ENCODE results near the gene RANBP2.
A peak's percentile ranks its signal among the peaks of the same experiment; 100 is the strongest.
"Not testable (repeated sequence)": the region's sequence is repeated elsewhere in the genome, so short reads cannot be mapped to it uniquely, and the experiment has no call there.

Gene RANBP2

DNA sequence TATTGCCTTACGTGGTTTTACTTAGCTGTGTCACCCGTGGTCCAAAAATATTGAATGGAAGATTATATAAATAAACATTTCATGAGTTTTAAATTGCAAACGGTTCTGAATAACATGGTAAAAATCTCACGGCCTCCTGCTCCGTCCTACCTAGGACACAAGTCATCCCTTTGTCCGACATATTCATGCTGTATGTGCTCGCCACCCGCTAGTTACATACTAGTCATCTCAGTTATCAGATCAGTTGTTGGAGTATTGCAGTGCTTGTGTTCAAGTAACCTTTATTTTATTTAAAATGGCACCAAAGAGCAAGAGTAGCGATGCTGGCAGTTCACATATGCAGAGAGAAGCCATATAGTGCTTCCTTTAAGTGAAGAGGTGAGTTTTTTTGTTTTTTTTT, 6.8 kb downstream of the RANBP2 start:
- H3K27me3 Mint-ChIP-seq, H3K4me3 Mint-ChIP-seq, H3K9me3 Mint-ChIP-seq, H3K27ac Mint-ChIP-seq: not testable (repeated sequence)
- Mint-ChIP-seq H3K36me3 (ENCODE audit: low read depth) (peaks cover 13% of the 10 kb centered on the region), H3K4me1 (ENCODE audit: low read depth) (peaks cover 52% of the 10 kb centered on the region)

DNA sequence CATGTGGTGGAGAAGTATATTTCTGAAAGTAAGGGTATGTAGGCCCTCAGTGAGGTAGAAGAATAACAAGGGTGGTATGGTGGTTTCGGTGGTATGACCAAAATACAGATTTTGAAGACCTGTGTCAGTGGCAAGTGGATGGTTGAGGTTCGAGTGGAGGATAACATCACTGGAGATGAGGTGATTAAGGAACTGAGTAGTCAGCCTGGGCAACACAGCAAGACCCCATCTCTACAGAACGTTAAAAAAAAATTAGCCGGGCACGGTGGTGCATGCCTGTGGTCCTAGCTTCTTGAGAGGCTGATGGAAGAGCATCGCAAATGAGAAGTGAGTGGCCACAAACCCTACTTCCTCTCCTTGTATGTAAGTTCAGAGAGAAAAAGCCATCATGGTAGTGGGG, 15.4 kb downstream of the RANBP2 start:
- H3K36me3 Mint-ChIP-seq (ENCODE audit: low read depth): peaks cover 22% of the 10 kb centered on the region

DNA sequence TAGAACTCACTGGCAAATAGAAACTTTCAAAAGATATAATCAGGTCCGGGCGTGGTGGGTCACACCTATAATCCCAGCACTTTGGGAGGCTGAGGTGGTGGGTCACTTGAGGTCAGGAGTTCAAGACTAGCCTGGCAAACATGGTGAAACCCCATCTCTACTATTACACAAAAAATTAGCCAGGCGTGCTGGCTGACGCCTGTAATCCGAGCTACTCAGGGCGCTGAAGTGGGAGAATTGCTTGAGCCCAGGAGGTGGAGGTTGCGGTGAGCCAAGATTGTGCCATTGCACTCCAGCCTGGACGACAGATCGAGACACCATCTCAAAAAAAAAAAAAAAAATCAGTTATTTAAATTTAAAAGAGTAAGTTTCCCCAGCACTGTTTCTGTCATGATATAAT, 38.7 kb downstream of the RANBP2 start:
- H3K4me1 Mint-ChIP-seq (ENCODE audit: low read depth); H3K27me3 Mint-ChIP-seq; H3K9me3 Mint-ChIP-seq; H3K27ac Mint-ChIP-seq; H3K4me3 Mint-ChIP-seq: not testable (repeated sequence)
- peaks cover 49% of the 10 kb centered on the region for H3K36me3 Mint-ChIP-seq (ENCODE audit: low read depth)

More for the DNA sequence above, 15.4 kb downstream of the RANBP2 start:
- H3K4me3 Mint-ChIP-seq; H3K4me1 Mint-ChIP-seq (ENCODE audit: low read depth); H3K9me3 Mint-ChIP-seq; H3K27me3 Mint-ChIP-seq: not testable (repeated sequence)
- H3K27ac Mint-ChIP-seq: peak overlapping the region; percentile 37

DNA sequence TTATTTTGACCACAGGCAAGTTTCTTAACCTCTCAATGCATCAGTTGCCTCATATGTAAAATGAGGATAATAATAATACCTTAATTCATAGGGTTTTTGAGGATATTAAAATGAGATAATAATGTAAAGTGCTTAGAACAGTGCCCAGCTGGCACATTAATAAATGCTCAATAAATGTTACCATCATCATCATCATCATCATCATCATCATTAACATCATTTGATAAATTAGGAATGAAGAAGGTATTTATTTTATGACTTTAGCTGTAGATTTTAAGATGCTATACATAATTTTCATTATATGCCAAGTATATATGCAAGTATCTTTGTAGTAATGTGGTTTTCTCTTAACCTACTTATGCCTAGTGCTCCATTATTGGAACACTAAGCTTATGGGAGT, 43.3 kb downstream of the RANBP2 start:
- H3K27ac Mint-ChIP-seq; H3K4me3 Mint-ChIP-seq; H3K9me3 Mint-ChIP-seq; H3K27me3 Mint-ChIP-seq; H3K4me1 Mint-ChIP-seq (ENCODE audit: low read depth): not testable (repeated sequence)
- H3K36me3 Mint-ChIP-seq (ENCODE audit: low read depth): peaks cover 69% of the 10 kb centered on the region

GRCh38 chr2:108766671-108767070, 47.4 kb downstream of the RANBP2 start:
- not testable (repeated sequence) for H3K4me3 Mint-ChIP-seq

GRCh38 chr2:108767859-108768258, 48.6 kb downstream of the RANBP2 start:
- not testable (repeated sequence) for H3K4me1 Mint-ChIP-seq (ENCODE audit: low read depth); H3K9me3 Mint-ChIP-seq; H3K4me3 Mint-ChIP-seq; H3K27me3 Mint-ChIP-seq
- Mint-ChIP-seq H3K36me3 (ENCODE audit: low read depth) (peaks cover 70% of the 10 kb centered on the region), H3K27ac (peak overlapping the region; percentile 28)

More at GRCh38 chr2:108766671-108767070, 47.4 kb downstream of the RANBP2 start:
- H3K9me3 Mint-ChIP-seq; H3K27me3 Mint-ChIP-seq; H3K27ac Mint-ChIP-seq; H3K4me1 Mint-ChIP-seq (ENCODE audit: low read depth): not testable (repeated sequence)
- H3K36me3 Mint-ChIP-seq (ENCODE audit: low read depth): peaks cover 63% of the 10 kb centered on the region

- Mint-ChIP-seq H3K4me1 (ENCODE audit: low read depth) (no peaks in the 10 kb centered on the region), H3K9me3 (no peaks in the 10 kb centered on the region), H3K27ac (no peak overlapping the region), H3K36me3 (ENCODE audit: low read depth) (peaks cover 70% of the 10 kb centered on the region), H3K27me3 (no peaks in the 10 kb centered on the region), H3K4me3 (no peak overlapping the region)
These were observed 57.2 kb downstream of the RANBP2 start for GRCh38 chr2:108776475-108776874.

GRCh38 chr2:108778857-108779256, 59.6 kb downstream of the RANBP2 start:
- Mint-ChIP-seq H3K9me3 (no peaks in the 10 kb centered on the region), H3K27me3 (no peaks in the 10 kb centered on the region), H3K27ac (no peak overlapping the region), H3K36me3 (ENCODE audit: low read depth) (peaks cover 68% of the 10 kb centered on the region), H3K4me1 (ENCODE audit: low read depth) (no peaks in the 10 kb centered on the region), H3K4me3 (no peak overlapping the region)

DNA sequence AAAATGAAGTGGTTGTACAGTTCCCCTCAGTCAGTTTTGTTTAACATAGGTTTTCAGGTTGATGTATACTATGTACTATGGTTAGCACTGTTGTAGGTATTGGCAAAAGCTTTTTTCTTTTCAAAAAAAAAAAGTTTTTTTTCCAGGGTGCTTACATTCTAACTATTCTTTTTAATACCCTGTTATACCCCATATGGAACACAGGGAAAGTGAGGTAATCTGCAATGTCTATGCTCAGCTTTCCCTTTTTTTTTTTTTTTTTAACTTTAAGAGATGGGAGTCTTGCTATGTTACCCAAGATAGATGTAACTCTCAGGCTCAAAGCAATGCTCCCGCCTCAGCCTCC, 66.7 kb downstream of the RANBP2 start:
- Mint-ChIP-seq H3K4me3 (peak overlapping the region; percentile 98), H3K27me3 (no peaks in the 10 kb centered on the region), H3K36me3 (ENCODE audit: low read depth) (peaks cover 43% of the 10 kb centered on the region), H3K9me3 (no peaks in the 10 kb centered on the region), H3K27ac (peak overlapping the region; percentile 93), H3K4me1 (ENCODE audit: low read depth) (peaks cover 24% of the 10 kb centered on the region)

DNA sequence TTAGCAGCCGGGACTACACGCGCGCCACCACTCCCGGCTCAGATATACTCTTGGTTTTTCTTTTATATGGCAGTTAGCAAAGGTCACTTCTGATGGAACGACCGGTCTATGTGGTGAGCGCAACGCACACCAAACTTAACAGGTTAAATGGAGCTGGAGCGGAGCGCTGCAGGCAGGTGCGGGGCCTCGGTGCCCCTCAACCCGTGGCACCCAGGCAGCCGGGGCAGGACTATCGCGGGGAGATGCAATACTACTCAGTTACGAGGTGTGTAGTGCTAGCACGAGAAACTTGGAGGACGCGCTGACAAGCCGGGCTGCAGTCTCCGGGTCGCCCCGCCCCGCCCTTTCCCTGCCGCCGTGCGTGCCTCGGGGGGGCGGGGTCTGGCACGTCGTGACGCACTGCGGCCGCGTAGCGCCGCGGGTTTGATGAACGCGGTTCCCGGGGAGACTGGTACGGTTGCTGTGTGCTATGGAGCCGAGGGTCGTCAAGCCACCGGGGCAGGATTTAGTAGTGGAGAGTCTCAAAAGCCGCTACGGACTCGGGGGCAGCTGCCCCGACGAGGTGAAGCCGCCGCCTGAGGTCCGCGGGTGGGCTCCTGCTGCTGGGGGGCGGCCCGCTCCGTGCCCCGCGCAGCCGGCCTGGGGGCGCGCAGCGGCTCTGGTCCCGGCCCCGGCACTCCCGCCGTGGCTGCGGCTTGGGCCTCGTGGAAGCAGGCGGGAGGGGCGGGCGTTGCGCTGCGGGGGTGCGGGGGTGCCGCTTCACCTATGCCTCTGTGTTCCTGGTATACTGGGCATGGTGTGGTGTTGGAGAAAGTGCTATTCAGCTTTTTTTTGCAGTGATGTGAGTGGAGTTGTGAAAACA, 67.3 kb downstream of the RANBP2 start, which contains the start of gene CCDC138:
TSS of gene CCDC138 (plus strand) at position 418 of the 862 bp plus-strand sequence. CDS start at position 470, 52 bp downstream.
- Mint-ChIP-seq H3K4me3 (peak within 1 kb of the TSS; percentile 98), H3K4me1 (ENCODE audit: low read depth) (peaks cover 24% of the 10 kb centered on the region), H3K27ac (peak within 1 kb of the TSS; percentile 93), H3K27me3 (no peaks in the 10 kb centered on the region), H3K36me3 (ENCODE audit: low read depth) (peaks cover 47% of the 10 kb centered on the region), H3K9me3 (no peaks in the 10 kb centered on the region)

DNA sequence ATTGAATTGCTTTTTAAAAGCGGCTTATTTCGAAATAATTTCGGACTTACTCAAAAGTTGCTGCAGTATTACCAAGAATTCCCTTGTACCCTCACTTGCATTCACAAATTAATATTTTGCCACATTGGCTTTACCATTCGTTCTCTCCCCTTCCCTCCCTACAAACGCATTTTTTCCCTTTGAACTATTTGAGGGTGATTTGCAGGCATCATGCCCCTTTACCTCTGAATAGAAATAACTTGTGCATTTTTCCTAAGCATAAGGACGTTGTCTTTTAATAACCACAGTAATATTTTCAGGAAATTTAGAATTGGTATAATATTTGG, 67.9 kb downstream of the RANBP2 start:
- H3K4me3 Mint-ChIP-seq: peak overlapping the region; percentile 98
- H3K9me3 Mint-ChIP-seq: no peaks in the 10 kb centered on the region
- peaks cover 24% of the 10 kb centered on the region for H3K4me1 Mint-ChIP-seq (ENCODE audit: low read depth)
- H3K27ac Mint-ChIP-seq: peak overlapping the region; percentile 82
- peaks cover 47% of the 10 kb centered on the region for H3K36me3 Mint-ChIP-seq (ENCODE audit: low read depth)
- no peaks in the 10 kb centered on the region for H3K27me3 Mint-ChIP-seq

DNA sequence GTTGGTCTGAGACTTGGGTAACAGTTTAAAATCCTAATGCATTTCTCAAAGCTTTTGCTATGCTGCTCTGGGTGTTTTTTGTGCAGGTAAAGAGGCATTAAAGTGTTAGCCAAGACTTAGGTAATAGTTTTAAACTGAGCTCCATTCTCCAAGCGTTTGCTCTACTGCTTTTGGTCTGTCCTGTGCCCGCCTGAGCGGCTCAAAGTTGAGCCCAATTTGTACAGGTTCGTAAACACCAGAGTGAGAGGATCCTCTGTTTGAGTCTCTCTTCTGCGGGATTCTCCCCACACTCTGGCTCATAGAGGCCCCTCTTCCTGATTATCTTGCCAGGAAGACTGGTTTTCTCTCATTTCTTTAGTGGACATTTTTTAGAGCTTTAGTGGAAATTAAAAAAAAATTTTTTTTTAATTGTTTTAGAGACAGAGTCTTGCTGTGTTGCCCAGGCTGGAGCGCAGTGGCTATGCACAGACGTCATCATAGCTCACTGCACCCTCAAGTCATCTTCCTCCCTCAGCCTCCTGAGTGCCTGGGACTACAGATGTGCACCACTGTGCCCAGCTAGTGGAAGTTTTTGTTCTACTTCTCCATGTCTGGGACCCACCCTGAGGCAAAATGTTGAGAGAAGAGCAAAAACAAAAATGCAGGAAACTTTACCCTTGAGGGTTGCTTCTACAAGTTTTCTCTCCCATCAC, 83.9 kb downstream of the RANBP2 start:
- Mint-ChIP-seq H3K27me3 (no peaks in the 10 kb centered on the region), H3K4me3 (no peak overlapping the region), H3K9me3 (no peaks in the 10 kb centered on the region), H3K36me3 (ENCODE audit: low read depth) (peaks cover 61% of the 10 kb centered on the region), H3K27ac (no peak overlapping the region), H3K4me1 (ENCODE audit: low read depth) (no peaks in the 10 kb centered on the region)

- Mint-ChIP-seq H3K27ac (no peak overlapping the region), H3K27me3 (no peaks in the 10 kb centered on the region), H3K9me3 (peaks cover 12% of the 10 kb centered on the region), H3K4me3 (no peak overlapping the region), H3K4me1 (ENCODE audit: low read depth) (no peaks in the 10 kb centered on the region), H3K36me3 (ENCODE audit: low read depth) (peaks cover 62% of the 10 kb centered on the region)
These were observed 85.8 kb downstream of the RANBP2 start for GRCh38 chr2:108805032-108805431.

GRCh38 chr2:108805782-108806181, 86.5 kb downstream of the RANBP2 start:
- peaks cover 66% of the 10 kb centered on the region for H3K36me3 Mint-ChIP-seq (ENCODE audit: low read depth)
- peaks cover 17% of the 10 kb centered on the region for H3K9me3 Mint-ChIP-seq
- H3K27ac Mint-ChIP-seq: no peak overlapping the region
- no peak overlapping the region for H3K4me3 Mint-ChIP-seq
- no peaks in the 10 kb centered on the region for H3K4me1 Mint-ChIP-seq (ENCODE audit: low read depth)
- H3K27me3 Mint-ChIP-seq: no peaks in the 10 kb centered on the region

GRCh38 chr2:108806371-108807113, 87.3 kb downstream of the RANBP2 start:
- Mint-ChIP-seq H3K9me3 (peaks cover 17% of the 10 kb centered on the region), H3K4me3 (no peak overlapping the region), H3K27ac (no peak overlapping the region), H3K36me3 (ENCODE audit: low read depth) (peaks cover 71% of the 10 kb centered on the region), H3K27me3 (no peaks in the 10 kb centered on the region), H3K4me1 (ENCODE audit: low read depth) (no peaks in the 10 kb centered on the region)

All from stimulated activated naive CD8-positive, alpha-beta T cell treated with anti-CD3 and anti-CD28 coated beads, Interleukin-15, Interleukin-2, amounts not matched to agents 100 ng/mL and 50 ng/mL, for 24 hours (primary cell).